Fibroblast of lung (primary cell): ENCODE data around the gene ZDHHC14. TPM values are rescaled to one million over a fixed set of nuclear protein-coding genes. Genes with fewer than 3 reads are reported as not detected.

Experiments
- DNase-seq, 2 donors: peaks; one replicate each; pipeline versions ENCODE4 v3.0.0 to v3.0.0-alpha.2; 2010; ENCODE audit warnings: low read depth in 2 of 2
- H2AFZ ChIP-seq: 2 replicates; pipeline ENCODE4 v1.5.1; 2012; ENCODE audit warnings: low read length, control low read depth, inconsistent platforms
- H3K27ac ChIP-seq: 2 replicates; pipeline ENCODE4 v1.5.1; 2011; ENCODE audit warnings: low read length, control low read depth; ENCODE audit not compliant: insufficient read depth
- H3K27me3 ChIP-seq: 2 replicates; pipeline ENCODE4 v1.5.1; 2011; ENCODE audit warnings: mild to moderate bottlenecking, low read length; ENCODE audit not compliant: control insufficient read depth, insufficient read depth
- H3K36me3 ChIP-seq: 2 replicates; pipeline ENCODE4 v1.5.1; 2011; ENCODE audit warnings: low read length; ENCODE audit not compliant: control insufficient read depth, insufficient read depth
- H3K4me1 ChIP-seq: 2 replicates; pipeline ENCODE4 v1.5.1; 2011; ENCODE audit warnings: low read length; ENCODE audit not compliant: control insufficient read depth, insufficient read depth; ENCODE audit errors: extremely low read depth
- H3K4me2 ChIP-seq: 2 replicates; pipeline ENCODE4 v1.5.1; 2011; ENCODE audit warnings: low read length, control low read depth; ENCODE audit not compliant: insufficient read depth; ENCODE audit errors: extremely low read depth
- H3K4me3 ChIP-seq, 4 experiments: fragments of 200-600 bp in 1 of 4; sonication (generic) in 1 of 4; replicated peaks in 1 of 4; 2 replicates each; pipeline ENCODE4 v1.5.1; 2011 to 2016; ENCODE audit warnings: low read length in 4 of 4, low read depth in 3 of 4, mild to moderate bottlenecking in 3 of 4, control low read depth in 2 of 4, inconsistent platforms in 1 of 4, mixed read lengths in 1 of 4; ENCODE audit not compliant: insufficient read depth in 1 of 4; ENCODE audit errors: control extremely low read depth in 1 of 4
- H3K79me2 ChIP-seq: 2 replicates; pipeline ENCODE4 v1.5.1; 2012; ENCODE audit warnings: mild to moderate bottlenecking, low read length, inconsistent platforms; ENCODE audit not compliant: control insufficient read depth, insufficient read depth
- H3K9ac ChIP-seq: 2 replicates; pipeline ENCODE4 v1.5.1; 2011; ENCODE audit warnings: mild to moderate bottlenecking, low read length, control low read depth; ENCODE audit not compliant: insufficient read depth
- H3K9me3 ChIP-seq: 2 replicates; pipeline ENCODE4 v1.5.1; 2012; ENCODE audit warnings: low read depth, low read length; ENCODE audit not compliant: control insufficient read depth, insufficient read depth
- H4K20me1 ChIP-seq: 2 replicates; pipeline ENCODE4 v1.5.1; 2011; ENCODE audit warnings: low read length; ENCODE audit not compliant: control insufficient read depth, insufficient read depth; ENCODE audit errors: extremely low read depth
- CTCF ChIP-seq, 2 donors: IDR thresholded peaks in 1 of 2; conservative IDR thresholded peaks in 1 of 2; 1 replicate in 1 of 2; 2 replicates in 1 of 2; pipeline ENCODE4 v1.5.1; 2011 to 2012; ENCODE audit warnings: low read length in 2 of 2, control low read depth in 1 of 2, inconsistent platforms in 1 of 2, low read depth in 1 of 2, mild to moderate bottlenecking in 1 of 2
- EZH2 ChIP-seq: IDR thresholded peaks from 2 replicates; pipeline ENCODE4 v1.5.1; 2012; ENCODE audit warnings: low read length, control low read depth, mild to moderate bottlenecking; ENCODE audit errors: missing control alignments
- polyA plus RNA-seq, 2 donors: library from polyadenylated mRNA; depleted of rRNA in 1 of 2; stranded (reverse) in 1 of 2; unstranded in 1 of 2; fragments of >200 nt; gene quantifications; 2 replicates each; pipeline ENCODE4 v1.2.1, GENCODE V29; 2011 to 2012; ENCODE audit warnings: missing spikeins in 1 of 2
- total RNA-seq: library from RNA; depleted of rRNA; stranded (reverse); fragments of >200 nt; gene quantifications from 2 replicates; pipeline ENCODE4 v1.2.1, GENCODE V29; 2014

ZDHHC14 gene
- total and polyA plus RNA-seq, 2 donors (not counting 1 experiment from before 2014, with no cell fraction given) = 1.7 to 3.5 TPM

- H3K27me3 ChIP-seq = no peaks in the 10 kb centered on the region
- H3K9ac ChIP-seq = no peak overlapping the region
- H3K27ac ChIP-seq = no peak overlapping the region
- H3K4me2 ChIP-seq = peak overlapping the region; percentile 23
- H3K4me1 ChIP-seq = peaks cover 2% of the 10 kb centered on the region
- no peaks in the 10 kb centered on the region for H3K9me3 ChIP-seq
- no peak overlapping the region for H2AFZ ChIP-seq
- no peak for DNase-seq
- H3K4me3 ChIP-seq = peak overlapping the region in 1 of 4 experiments; percentile 15
- no peaks in the 10 kb centered on the region for H3K79me2 ChIP-seq
- H4K20me1 ChIP-seq = no peaks in the 10 kb centered on the region
- H3K36me3 ChIP-seq = no peaks in the 10 kb centered on the region
- TF ChIP-seq EZH2 (no peak), CTCF (conservative IDR thresholded peaks at IDR 0.05 in 1 of 2, IDR thresholded peaks at IDR 0.05 in 1 of 2; ENCODE audit: low read depth in 1 of 2, low read length in 2 of 2) (no peak)
Measured at GRCh38 chr6:157445277-157446009, 64.5 kb downstream of the ZDHHC14 start.

- Histone ChIP-seq H3K36me3 (no peaks in the 10 kb centered on the region), H3K27ac (no peak overlapping the region), H3K4me1 (peaks cover 2% of the 10 kb centered on the region), H3K9me3 (no peaks in the 10 kb centered on the region), H2AFZ (no peak overlapping the region), H4K20me1 (no peaks in the 10 kb centered on the region), H3K4me2 (no peak overlapping the region), H3K4me3 (no peak overlapping the region), H3K9ac (no peak overlapping the region), H3K79me2 (no peaks in the 10 kb centered on the region), H3K27me3 (no peaks in the 10 kb centered on the region)
- DNase-seq = no peak
- TF ChIP-seq CTCF (conservative IDR thresholded peaks at IDR 0.05 in 1 of 2, IDR thresholded peaks at IDR 0.05 in 1 of 2; ENCODE audit: low read depth in 1 of 2, low read length in 2 of 2) (no peak), EZH2 (no peak)
Measured at GRCh38 chr6:157447735-157448134, 66.7 kb downstream of the ZDHHC14 start.

- Histone ChIP-seq H3K36me3 (no peaks in the 10 kb centered on the region), H4K20me1 (no peaks in the 10 kb centered on the region), H3K4me2 (no peak overlapping the region), H3K9me3 (no peaks in the 10 kb centered on the region), H3K4me1 (no peaks in the 10 kb centered on the region), H2AFZ (no peak overlapping the region), H3K4me3 (no peak overlapping the region), H3K79me2 (no peaks in the 10 kb centered on the region), H3K9ac (no peak overlapping the region), H3K27ac (no peak overlapping the region), H3K27me3 (no peaks in the 10 kb centered on the region)
- DNase-seq = peak; percentile 25 to 36
- no peak for TF ChIP-seq EZH2
- TF ChIP-seq CTCF (conservative IDR thresholded peaks at IDR 0.05 in 1 of 2, IDR thresholded peaks at IDR 0.05 in 1 of 2; ENCODE audit: low read depth in 1 of 2, low read length in 2 of 2) = no peak
Measured at GRCh38 chr6:157449610-157450009, 68.6 kb downstream of the ZDHHC14 start.
